Fibroblast of mammary gland (primary cell): ENCODE data around the gene CAMK1D.

ENCODE experiments used
- DNase-seq: peaks from one replicate; pipeline ENCODE4 v3.0.0-alpha.2; 2010; ENCODE audit warnings: low read depth
- H3K4me3 ChIP-seq: 2 replicates; pipeline ENCODE4 v1.5.1; 2011; ENCODE audit warnings: low read depth, mild to moderate bottlenecking, low read length, moderate library complexity; ENCODE audit not compliant: control insufficient read depth
- CTCF ChIP-seq: conservative IDR thresholded peaks from 2 replicates; pipeline ENCODE4 v1.5.1; 2011; ENCODE audit warnings: low read depth, low read length, inconsistent platforms; ENCODE audit not compliant: control insufficient read depth, insufficient read depth

CAMK1D gene

DNA sequence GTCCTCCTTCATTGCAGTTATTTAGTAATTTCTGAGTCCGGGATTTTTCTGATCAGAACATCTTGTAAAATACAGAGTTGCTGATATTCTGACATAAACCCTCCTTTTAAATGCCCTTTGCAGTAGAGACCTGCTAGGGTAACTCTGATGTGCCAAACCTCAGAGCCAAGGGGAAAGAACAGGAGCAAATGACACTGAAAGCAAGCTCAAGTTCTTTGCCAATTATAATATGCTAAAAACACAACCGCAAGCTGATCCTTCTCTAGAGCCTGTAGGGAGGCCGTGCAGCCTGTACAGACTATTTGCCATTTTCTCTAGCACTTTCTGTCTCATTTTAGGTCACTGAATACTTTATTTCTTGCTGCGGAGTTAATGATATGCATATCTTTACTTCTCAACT lies 240.4 kb downstream of the CAMK1D start:
- TF ChIP-seq CTCF, result no peak
- no peak for DNase-seq

DNA sequence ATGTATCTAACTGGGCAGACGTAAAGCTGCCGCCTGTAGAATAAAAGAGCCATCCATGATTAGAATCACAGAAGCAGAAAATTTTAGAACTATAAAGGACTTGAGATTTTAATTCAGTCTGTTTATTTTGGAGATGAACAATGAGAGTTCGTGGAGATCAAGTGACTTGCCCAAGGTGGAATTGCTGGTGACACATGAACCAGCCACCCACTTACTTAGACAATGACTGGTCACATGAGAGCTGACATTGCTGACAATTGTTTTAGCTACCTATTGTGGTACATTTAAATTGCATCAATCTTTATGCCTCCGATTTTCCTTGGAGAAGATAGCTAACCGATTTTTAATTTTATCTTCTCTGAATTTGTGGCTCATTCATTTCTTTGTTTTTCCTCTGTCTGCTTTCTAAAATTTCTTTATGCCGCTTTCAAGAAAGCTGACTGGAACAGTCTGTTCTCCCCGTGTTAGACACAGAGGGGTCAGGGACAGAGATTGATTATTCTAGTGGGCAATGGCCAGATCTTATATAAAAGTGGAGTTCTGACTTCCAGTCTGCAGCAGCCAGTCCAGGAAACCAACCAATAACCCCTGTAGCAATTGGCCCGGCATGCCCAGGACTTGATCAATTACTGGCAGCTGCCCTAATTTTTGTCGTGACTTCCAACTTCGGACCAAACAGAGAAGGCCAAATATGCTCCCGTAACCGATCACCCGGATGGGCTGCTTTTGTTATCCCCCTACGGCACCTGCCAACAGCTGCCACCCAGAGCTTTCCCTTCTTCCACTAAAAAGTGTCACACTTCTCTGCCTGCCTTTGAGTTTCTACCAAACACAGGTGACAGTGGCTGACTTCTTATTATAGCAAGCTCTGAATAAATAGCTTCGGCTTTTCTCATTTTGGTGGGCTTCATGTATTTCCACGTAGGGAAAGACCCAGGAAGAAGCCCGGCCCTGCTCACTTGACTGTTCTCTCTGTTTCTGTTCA lies 241.6 kb downstream of the CAMK1D start:
- no peak for DNase-seq
- no peak overlapping the region for H3K4me3 ChIP-seq
- TF ChIP-seq CTCF, result no peak

More for the DNA sequence above, 240.4 kb downstream of the CAMK1D start:
- no peak overlapping the region for H3K4me3 ChIP-seq

DNA sequence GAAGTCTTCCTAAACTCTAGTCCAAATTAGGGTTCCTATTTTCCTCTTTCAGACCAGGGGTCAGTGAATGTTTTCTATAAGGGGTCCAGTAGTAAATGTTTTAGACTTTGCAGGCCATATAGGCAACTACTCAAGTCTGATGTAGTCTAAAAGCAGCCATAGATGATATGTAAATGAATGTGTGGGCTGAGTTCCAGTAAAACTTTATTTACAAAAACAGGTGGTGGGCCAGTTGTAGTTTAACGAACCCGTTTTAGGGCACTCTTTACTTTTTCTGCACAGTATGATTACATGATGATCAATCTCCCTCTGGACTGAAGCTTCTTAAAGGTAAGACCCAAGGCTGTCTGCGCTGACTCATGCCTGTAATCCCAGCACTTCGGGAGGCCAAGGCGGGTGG lies 243.6 kb downstream of the CAMK1D start:
- DNase-seq, result no peak
- H3K4me3 ChIP-seq, result no peak overlapping the region
- no peak for TF ChIP-seq CTCF

GRCh38 chr10:12594448-12594944 lies 245.1 kb downstream of the CAMK1D start:
- no peak for DNase-seq
- H3K4me3 ChIP-seq, result no peak overlapping the region
- TF ChIP-seq CTCF, result no peak

GRCh38 chr10:12595936-12596576 lies 246.7 kb downstream of the CAMK1D start:
- TF ChIP-seq CTCF, result no peak
- no peak overlapping the region for H3K4me3 ChIP-seq
- DNase-seq, result no peak

GRCh38 chr10:12597176-12597575 lies 247.8 kb downstream of the CAMK1D start:
- DNase-seq, result no peak
- no peak for TF ChIP-seq CTCF
- H3K4me3 ChIP-seq, result no peak overlapping the region
